AG09319 (cell line): Measurements from ENCODE around the gene ZFAND2A.
"Not testable (repeated sequence)": the region's sequence is repeated elsewhere in the genome, so short reads cannot be mapped to it uniquely, and the experiment has no call there.

ENCODE experiments used
- DNase-seq: peaks from one replicate; pipeline ENCODE4 v3.0.0-alpha.2; 2010; ENCODE audit warnings: low read depth; ENCODE audit errors: extremely low read depth
- CTCF ChIP-seq: IDR thresholded peaks from 2 replicates; pipeline ENCODE4 v1.5.1; 2011; ENCODE audit warnings: low read depth, mild to moderate bottlenecking, inconsistent platforms, low read length, moderate library complexity

ZFAND2A gene

DNA sequence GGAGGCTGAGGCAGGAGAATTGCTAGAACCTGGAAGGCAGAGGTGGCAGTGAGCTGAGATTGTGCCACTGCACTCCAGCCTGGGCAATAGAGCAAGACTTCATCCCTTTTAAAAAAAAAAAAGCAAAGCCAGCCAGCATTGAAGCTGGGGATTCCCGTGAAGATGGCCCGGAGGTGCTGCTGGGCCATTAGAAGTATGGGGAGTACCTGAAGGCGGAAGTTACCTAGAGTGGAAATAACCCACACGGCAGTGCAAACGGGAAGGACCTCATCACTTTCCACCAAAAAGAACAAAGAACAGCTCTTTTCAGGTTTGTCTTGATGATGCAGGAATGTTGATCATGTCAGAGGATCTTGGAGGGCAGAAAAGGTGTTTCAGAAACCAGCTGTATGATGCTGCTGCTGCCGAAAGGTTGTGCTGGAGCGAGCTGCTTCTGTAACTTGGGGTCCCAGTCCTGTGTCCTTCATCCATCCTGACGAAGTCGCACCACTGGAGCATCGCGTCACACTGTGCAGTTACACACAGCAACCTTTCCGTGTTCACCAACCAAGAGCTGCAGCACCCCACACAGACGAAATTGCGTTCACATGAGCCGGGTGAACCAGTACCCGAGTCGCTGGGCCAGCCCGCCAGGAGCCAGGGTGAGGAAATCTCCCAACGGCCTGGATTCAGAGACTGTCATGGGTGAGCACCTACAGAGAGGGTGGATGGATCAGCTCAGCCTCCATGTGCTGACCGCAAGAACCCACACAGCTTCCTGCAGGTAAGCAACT is 8.2 kb downstream of the ZFAND2A start:
- TF ChIP-seq CTCF, result no peak
- no peak for DNase-seq

DNA sequence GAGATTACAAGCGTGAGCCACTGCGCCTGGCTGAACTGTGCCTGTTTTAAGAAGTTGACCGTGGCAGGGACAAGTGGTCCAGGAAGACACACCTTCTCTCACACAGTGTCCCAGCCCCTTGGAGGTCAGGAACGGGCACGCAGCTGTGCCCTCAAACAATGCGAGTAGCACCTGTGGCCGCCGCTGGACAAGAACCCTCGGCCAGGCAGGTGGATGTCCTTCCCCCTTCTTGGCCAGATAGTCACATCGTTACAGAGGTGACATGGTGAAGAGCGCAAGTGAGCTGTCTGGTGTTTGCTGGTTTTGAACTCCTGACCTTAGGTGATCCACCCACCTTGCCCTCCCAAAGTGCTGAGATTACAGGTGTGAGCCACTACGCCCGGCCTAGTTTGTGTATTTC is 8.8 kb downstream of the ZFAND2A start:
- no peak for TF ChIP-seq CTCF
- DNase-seq, result no peak

DNA sequence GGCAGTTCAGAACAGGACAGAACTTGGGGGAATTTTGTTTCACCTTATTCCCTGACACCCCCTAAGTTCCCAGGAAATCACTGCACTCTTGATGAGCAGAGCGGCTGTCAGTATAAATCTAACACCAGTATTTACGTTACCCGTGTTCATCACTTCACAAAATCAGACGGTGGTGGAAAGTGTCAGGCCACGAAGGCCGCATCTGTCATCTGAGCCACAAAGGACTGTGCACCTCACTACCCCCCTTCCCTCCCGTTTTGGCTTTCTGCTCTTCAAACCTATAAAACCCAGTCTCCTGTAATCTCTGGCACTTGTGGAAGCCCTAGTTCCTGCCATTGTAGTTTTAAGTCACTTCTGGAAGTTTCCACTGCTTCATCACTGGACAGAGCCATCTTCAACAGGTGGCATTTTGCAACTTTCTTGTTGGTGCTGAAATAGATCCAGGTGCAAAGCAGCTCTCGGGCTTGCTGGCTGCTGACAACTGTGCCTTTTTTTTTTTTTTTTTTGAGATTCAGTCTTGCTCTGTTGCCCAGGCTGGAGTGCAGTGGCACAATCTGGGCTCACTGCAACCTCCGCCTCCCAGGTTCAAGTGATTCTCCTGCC is 9.5 kb downstream of the ZFAND2A start:
- no peak for DNase-seq
- no peak for TF ChIP-seq CTCF

DNA sequence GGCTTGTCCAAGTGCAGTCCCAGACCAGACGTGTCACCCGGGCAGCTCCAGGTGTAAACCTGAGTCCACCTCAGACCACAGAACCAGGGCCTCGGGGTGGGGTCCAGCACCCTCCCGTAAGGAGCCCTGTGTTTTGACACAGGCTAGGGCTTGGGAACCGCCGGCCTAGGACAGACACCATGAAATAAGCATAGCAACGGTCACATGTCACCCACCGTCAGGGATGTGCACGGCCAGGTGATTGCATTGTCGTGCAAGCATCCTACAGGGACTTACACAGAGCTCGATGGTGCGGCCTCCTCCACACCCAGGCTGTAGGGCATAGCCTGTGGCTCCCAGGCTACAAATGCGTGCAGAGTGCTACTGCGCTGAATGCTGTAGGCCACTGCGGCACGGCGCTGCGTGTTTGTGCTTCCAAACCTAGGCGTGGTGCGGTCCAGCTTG is 10.6 kb downstream of the ZFAND2A start:
- no peak for DNase-seq
- no peak for TF ChIP-seq CTCF

DNA sequence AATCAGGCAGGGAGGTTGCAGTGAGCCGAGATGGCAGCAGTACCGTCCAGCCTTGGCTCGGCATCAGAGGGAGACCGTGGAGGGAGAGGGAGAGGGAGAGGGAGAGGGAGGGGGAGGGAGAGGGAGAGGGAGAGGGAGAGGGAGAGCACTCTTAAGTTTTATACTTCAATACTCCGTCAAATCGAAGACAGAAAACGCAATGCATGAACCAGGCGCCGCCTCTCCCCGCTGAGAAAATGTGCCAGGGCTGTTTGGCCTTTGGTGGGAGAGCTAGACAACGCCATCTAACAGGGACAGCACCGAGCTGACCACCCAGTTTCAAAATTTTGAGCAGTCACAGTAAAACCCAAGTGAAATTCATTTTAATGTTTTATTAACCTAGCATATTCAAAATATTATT is 12.1 kb downstream of the ZFAND2A start:
- DNase-seq, result not testable (repeated sequence)

GRCh38 chr7:1144269-1144771 is 15.7 kb downstream of the ZFAND2A start:
- peak; percentile 27 for TF ChIP-seq CTCF
- DNase-seq, result no peak

DNA sequence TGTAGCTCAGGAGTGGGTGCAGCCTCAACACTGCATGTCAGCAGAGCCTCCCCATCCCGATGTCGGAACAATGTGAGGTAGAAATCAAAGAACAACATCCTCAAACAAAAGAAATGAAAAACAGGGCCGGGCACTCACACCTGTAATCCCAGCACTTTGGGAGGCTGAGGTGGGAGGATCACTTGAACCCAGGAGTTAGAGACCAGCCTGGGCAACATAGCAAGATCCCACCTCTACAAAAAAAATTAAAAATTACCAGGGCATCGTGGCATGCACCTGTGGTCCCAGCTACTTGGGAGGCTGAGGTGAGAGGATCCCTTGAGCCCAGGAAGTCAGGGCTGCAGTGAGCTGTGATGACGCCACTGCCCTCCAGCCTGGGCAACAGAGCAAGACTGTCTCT is 17.0 kb downstream of the ZFAND2A start:
- not testable (repeated sequence) for DNase-seq

- DNase-seq, result no peak
Observed at GRCh38 chr7:1142051-1142635, 17.9 kb downstream of the ZFAND2A start.

More at GRCh38 chr7:1142051-1142635, 17.9 kb downstream of the ZFAND2A start:
- no peak for TF ChIP-seq CTCF
